Measurements from ENCODE around the gene CLEC16A. TPM values are rescaled to one million over a fixed set of nuclear protein-coding genes. Genes with fewer than 3 reads are reported as not detected.

CLEC16A gene
- total RNA-seq, 3 donors from 2014 or later, result 20.0 to 35.3 (median 33.1) TPM

DNA sequence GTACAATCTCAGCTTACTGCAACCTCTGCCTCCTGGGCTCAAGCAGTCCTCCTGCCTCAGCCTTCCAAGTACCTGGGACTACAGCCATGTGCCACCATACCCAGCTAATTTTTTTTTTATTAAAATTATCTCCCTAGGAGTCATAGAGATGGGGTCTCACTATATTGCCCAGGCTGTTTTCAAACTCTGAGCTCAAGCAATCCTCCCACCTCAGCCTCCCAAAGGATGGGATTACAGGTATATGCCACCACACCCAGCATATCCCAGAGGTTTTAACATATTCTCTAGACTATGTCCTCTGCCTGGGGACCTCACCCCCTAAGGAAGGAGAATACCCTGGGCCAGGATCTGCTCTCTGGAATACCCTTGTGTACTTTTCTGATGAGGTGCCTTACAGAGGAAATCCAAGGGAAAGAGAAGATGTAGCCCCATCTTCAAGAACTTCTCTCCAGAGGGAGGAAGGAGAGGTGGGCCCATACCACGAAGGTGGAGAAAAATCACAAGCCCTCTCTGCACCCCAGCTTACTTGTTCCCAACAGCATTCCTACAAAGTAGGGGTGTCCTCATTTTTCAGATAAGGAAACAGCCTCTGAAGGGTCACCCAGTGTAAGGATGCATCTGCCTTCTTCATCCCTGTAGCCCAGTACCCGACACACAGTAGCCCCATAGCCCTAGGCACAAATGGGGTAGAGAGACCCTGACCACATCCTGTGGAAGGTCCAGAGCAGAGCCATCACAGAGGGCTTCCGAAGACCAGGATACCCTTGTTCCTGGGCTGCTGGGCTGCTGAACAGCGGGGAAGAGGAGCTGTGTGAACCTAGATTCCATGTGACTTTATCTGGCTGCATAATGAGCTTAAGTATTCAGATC is 160.0 kb downstream of the CLEC16A start:
- peak overlapping the region; percentile 42 to 52 for H3K27ac ChIP-seq
- H3K9me3 ChIP-seq, result no peaks in the 10 kb centered on the region
- TF ChIP-seq, protein P1, sequence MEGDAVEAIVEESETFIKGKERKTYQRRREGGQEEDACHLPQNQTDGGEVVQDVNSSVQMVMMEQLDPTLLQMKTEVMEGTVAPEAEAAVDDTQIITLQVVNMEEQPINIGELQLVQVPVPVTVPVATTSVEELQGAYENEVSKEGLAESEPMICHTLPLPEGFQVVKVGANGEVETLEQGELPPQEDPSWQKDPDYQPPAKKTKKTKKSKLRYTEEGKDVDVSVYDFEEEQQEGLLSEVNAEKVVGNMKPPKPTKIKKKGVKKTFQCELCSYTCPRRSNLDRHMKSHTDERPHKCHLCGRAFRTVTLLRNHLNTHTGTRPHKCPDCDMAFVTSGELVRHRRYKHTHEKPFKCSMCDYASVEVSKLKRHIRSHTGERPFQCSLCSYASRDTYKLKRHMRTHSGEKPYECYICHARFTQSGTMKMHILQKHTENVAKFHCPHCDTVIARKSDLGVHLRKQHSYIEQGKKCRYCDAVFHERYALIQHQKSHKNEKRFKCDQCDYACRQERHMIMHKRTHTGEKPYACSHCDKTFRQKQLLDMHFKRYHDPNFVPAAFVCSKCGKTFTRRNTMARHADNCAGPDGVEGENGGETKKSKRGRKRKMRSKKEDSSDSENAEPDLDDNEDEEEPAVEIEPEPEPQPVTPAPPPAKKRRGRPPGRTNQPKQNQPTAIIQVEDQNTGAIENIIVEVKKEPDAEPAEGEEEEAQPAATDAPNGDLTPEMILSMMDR (IDR thresholded peaks at IDR 0.05), result no peak
- TF ChIP-seq POLR2AphosphoS5 (IDR thresholded peaks at IDR 0.05) (no peak), POLR2A (IDR thresholded peaks at IDR 0.05) (no peak)
- no peaks in the 10 kb centered on the region for H3K4me1 ChIP-seq
- no peak for DNase-seq (ENCODE audit: low spot score in 2 of 2)
- intact Hi-C loops (cut with DNase I; ENCODE audit: low total_unique reads), result no loop called here
- no peaks in the 10 kb centered on the region for H3K27me3 ChIP-seq
- no peaks in the 10 kb centered on the region for H3K36me3 ChIP-seq
- no peak overlapping the region for H3K4me3 ChIP-seq

DNA sequence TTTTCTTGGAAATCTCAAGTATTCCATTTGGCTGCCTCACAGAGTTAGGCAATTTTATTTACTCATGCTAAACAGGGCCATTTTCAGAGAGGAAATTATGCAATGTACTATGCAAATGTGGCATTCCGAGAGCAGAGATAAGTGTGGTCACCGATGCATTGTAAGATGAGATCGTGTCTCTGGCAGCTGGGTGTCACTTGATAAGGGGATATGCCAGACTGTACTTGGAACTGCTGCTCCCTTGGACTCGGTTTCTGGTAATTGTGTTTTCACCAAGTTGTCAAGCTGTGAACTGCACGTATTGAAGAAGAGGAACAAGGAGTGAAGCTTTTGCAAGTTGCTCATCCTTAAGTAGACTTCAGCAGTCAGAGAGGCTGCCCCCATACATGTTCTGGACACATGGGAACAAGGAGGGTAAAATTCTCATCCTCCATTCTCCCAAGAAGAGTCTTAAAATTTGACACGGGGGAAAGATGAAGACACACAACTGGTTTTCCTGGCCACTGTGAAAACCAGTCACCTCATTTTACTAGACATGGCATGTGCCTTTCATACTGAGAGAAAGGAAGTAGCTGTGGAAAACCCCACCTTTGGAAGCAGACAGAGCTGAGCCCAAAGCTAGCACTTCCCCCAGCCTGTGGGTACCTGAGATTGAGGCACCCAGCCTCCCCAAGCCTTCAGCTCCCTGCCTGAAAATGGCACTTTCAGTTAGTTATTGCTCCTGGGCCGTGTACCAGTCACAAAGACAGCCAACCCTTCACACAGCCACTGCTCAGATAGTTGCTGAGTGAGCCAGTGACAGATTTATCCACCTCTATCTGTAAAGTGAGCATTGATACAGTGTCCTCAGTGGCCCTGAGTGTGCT is 160.9 kb downstream of the CLEC16A start:
- Histone ChIP-seq H3K4me3 (no peak overlapping the region), H3K4me1 (no peaks in the 10 kb centered on the region), H3K27ac (peak overlapping the region; percentile 42 to 46), H3K36me3 (no peaks in the 10 kb centered on the region), H3K9me3 (peaks cover 0 to 1% of the 10 kb centered on the region in 2 donors), H3K27me3 (no peaks in the 10 kb centered on the region)
- peak in 1 of 3 donors; percentile 74 for TF ChIP-seq POLR2AphosphoS5 (IDR thresholded peaks at IDR 0.05)
- TF ChIP-seq, protein P1 (IDR thresholded peaks at IDR 0.05), result no peak
- TF ChIP-seq POLR2A (IDR thresholded peaks at IDR 0.05), result no peak
- intact Hi-C loops (cut with DNase I; ENCODE audit: low total_unique reads), result no loop called here
- no peak for DNase-seq (ENCODE audit: low spot score in 2 of 2)

DNA sequence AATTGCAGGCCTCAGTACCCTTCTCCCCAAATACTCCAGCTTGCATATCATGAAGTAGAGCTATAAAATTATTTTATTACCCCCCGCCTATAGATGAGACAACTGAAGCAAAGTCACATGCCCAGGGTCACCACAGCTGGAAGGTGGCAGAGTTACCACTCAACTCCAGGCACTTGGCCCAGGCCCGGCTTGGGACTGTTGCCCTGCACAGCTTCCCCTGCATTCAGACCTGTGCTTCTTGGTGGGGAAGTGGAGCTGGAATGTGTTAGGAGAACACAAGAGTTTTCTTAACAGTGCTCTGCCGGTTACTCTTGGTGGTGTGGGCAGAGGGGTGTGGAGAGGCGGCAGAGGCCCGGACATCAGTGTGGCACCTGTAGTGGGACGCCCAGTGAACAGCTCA is 162.4 kb downstream of the CLEC16A start:
- TF ChIP-seq POLR2AphosphoS5 (IDR thresholded peaks at IDR 0.05) (no peak), POLR2A (IDR thresholded peaks at IDR 0.05) (no peak)
- TF ChIP-seq, protein P1 (IDR thresholded peaks at IDR 0.05), result no peak
- no peak for DNase-seq (ENCODE audit: low spot score in 2 of 2)
- intact Hi-C loops (cut with DNase I; ENCODE audit: low total_unique reads), result no loop called here
- Histone ChIP-seq H3K27ac (no peak overlapping the region), H3K36me3 (no peaks in the 10 kb centered on the region), H3K4me1 (no peaks in the 10 kb centered on the region), H3K4me3 (no peak overlapping the region), H3K27me3 (no peaks in the 10 kb centered on the region), H3K9me3 (peaks cover 5 to 8% of the 10 kb centered on the region in 2 donors)

DNA sequence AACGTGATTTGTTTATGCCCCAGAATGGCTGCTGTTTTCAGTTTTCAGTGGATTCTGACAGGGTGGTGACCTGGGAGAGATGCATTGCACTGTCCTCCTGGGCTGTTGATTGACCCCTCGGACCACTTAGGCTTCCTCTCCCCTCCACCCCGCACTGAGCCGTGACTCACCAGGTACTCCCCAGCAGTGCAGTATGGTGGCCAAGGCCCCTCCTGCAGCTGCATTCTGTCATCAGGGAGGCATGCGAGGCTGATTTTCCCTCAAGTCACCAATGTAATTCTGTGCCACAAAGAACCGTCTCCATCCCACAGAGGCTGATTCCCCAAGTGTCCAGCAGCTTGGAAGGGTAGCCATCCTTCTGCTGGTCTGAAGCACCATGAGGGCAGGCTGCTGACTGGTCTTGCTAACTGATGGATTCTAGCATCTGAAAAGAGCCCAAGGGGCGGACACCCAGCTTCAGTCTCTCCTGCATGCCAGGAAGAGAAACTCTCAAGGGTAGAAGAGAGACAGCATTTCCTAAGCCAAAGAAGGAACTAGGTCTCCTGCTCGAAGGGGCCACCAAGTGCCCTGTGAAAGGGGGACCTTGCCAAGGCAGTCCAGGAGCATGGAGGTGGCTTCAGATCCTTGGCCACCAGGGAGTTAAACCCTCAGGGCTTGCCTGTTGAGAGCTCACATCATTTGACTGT is 163.6 kb downstream of the CLEC16A start:
- Histone ChIP-seq H3K4me3 (no peak overlapping the region), H3K27ac (no peak overlapping the region), H3K27me3 (no peaks in the 10 kb centered on the region), H3K4me1 (no peaks in the 10 kb centered on the region), H3K9me3 (peaks cover 5 to 8% of the 10 kb centered on the region in 2 donors), H3K36me3 (no peaks in the 10 kb centered on the region)
- intact Hi-C loops (cut with DNase I; ENCODE audit: low total_unique reads), result no loop called here
- TF ChIP-seq POLR2A (IDR thresholded peaks at IDR 0.05), result no peak
- TF ChIP-seq POLR2AphosphoS5 (IDR thresholded peaks at IDR 0.05), result no peak
- TF ChIP-seq, protein P1 (IDR thresholded peaks at IDR 0.05), result no peak
- no peak for DNase-seq (ENCODE audit: low spot score in 2 of 2)

Measured in breast epithelium (tissue), 4 donors.